AG09319 (cell line): ENCODE results near the gene TBX1.

Source experiments
- DNase-seq: peaks from one replicate; pipeline ENCODE4 v3.0.0-alpha.2; 2010; ENCODE audit warnings: low read depth; ENCODE audit errors: extremely low read depth
- CTCF ChIP-seq: IDR thresholded peaks from 2 replicates; pipeline ENCODE4 v1.5.1; 2011; ENCODE audit warnings: low read depth, mild to moderate bottlenecking, inconsistent platforms, low read length, moderate library complexity

Gene TBX1

DNA sequence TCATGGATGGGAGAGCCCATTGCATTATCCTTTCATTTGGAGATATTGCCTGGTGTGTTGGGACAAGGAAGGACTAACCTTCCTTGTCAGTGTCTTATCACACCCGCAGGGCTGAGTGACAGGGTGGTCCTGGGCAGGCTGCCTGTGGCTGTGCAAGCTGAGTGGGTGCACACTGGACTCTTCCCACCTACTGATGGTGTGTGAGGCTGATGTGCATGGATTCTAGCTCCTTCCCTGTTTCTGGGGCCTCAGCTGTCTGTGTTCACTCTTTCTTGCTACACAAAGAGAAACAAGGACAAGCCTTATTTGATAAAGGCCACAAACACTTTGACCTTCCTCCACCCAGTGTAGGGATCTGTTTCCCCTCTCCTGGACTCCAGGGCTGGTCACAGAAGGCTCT, 22.0 kb downstream of the TBX1 start:
- TF ChIP-seq CTCF = no peak
- DNase-seq = no peak

GRCh38 chr22:19783586-19784383, 23.2 kb downstream of the TBX1 start:
- DNase-seq = no peak
- no peak for TF ChIP-seq CTCF

- no peak for TF ChIP-seq CTCF
- no peak for DNase-seq
These were observed 24.0 kb downstream of the TBX1 start for GRCh38 chr22:19784384-19785175.

DNA sequence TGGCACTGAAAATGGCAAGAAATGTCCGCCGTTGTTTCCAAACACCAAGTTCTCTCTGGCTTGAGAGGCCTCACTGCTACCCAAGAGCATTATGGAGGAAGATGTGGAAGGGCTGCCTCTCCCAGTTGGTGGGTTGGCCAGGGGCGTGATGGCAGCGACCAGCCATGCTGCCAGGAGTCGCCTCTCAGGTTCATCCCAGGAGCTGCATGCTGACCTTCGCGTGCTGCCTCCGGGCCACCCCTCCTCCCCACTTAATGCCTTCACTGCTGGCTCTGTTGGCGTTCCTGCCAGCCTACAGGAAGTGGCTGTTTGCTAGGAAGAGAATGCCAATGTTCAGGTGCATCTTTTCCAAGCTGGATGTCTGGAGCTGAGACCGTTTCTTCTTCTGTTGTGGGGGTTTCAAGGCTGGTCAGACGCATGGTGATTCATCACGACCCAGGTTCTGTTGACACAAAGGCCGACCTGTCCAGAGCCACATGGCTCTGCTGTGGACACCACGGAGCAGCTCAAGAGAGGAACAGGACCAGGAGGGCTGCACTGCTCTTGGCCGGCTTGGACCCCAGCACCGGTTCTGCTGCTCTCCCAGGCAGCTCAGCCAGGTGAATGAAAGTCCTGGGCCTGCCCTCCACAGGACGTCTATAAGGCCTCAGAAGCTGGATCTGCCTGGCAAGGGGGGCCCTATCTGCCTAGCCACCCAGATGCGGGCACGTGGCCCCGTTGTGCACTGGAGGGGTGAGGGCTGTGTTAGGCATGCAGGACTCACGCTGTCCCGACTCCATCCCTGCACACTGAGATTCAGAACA, 25.1 kb downstream of the TBX1 start:
- no peak for TF ChIP-seq CTCF
- DNase-seq = no peak

DNA sequence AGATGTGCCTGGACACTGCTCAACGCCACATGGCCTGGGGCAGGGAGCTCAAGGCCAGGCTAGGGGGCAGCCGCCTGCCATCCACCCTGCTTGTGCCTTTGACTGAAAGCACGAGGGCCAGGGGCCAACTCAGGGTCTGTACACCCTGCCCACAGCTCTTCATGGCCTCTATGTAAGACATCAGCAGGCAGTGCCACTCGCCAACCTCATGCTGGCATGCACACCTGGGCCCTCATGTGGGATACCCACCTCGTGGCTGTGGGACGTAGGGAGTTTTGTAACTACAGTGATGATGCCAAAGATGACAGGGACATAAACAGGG, 25.6 kb downstream of the TBX1 start:
- TF ChIP-seq CTCF = no peak
- DNase-seq = no peak

DNA sequence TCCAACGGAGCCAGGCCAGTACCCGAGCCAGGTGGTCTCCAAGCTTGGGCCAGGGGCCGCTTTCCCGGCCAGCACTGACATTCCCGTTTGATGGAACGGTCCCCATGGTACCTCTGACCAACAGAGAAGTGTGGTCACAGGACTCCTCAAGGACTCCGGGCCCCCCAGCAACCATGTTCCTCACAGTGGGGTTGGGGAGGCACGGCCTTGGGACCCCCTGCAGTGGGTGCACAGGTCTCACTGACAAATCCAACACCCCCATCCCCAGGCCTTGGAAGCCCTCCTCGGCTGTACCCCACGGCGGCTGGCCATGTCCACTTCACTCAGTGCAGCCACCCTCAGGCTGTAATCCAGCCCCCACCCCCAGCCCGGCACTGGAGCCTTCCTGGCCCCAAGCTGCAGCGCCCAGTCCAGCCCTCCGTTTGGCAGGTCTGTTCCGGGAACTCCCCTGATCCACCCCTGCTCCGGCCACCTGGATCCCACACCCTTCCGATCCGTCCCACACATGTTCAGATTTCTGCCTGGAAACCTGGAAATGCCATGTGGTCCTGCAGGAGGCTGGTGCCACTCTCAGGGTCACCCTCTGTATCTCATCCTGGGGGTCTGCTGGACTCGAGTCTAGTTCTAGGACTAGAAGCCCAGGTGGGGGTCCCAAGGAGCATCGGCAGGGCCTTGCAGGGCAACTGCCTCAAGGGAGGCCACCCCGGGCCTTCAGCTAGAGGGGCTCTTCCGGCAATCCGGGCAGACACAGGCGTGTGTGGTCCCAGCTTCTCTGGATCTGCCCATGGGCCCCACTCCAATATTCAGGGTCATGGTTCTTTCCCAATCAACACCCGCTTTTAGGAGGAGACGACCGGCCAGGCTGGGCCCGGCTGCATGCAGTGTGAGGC, 26.6 kb downstream of the TBX1 start:
- TF ChIP-seq CTCF = no peak

More for the DNA sequence above, 26.6 kb downstream of the TBX1 start:
- DNase-seq = no peak
